ENCODE measurements around the gene CEP250.

CEP250 gene

GRCh38 chr20:35504751-35505150 is 49.4 kb downstream of the CEP250 start:
- H3K36me3 ChIP-seq (ENCODE audit: control insufficient read depth, insufficient read depth, low read length): peaks cover 65% of the 10 kb centered on the region
- no peak overlapping the region for H3K27ac ChIP-seq (ENCODE audit: insufficient read depth, low read depth, low read length, poor library complexity, severe bottlenecking)
- no peaks in the 10 kb centered on the region for H3K9me3 ChIP-seq (ENCODE audit: control insufficient read depth, low read length)
- WGBS, 2 experiments: 96% methylated on average over 5 of the region's 5 CpGs
- H3K27me3 ChIP-seq (ENCODE audit: control insufficient read depth, insufficient read depth, low read length, poor library complexity, severe bottlenecking): no peaks in the 10 kb centered on the region
- no peak overlapping the region for H3K4me3 ChIP-seq (ENCODE audit: insufficient read depth, low read depth, low read length)
- no peaks in the 10 kb centered on the region for H3K4me1 ChIP-seq (ENCODE audit: control insufficient read depth, insufficient read depth, low read length)

- Histone ChIP-seq H3K9me3 (ENCODE audit: control insufficient read depth, low read length) (no peaks in the 10 kb centered on the region), H3K27me3 (ENCODE audit: control insufficient read depth, insufficient read depth, low read length, poor library complexity, severe bottlenecking) (no peaks in the 10 kb centered on the region), H3K4me1 (ENCODE audit: control insufficient read depth, insufficient read depth, low read length) (no peaks in the 10 kb centered on the region), H3K4me3 (ENCODE audit: insufficient read depth, low read depth, low read length) (no peak overlapping the region), H3K27ac (ENCODE audit: insufficient read depth, low read depth, low read length, poor library complexity, severe bottlenecking) (no peak overlapping the region), H3K36me3 (ENCODE audit: control insufficient read depth, insufficient read depth, low read length) (peaks cover 72% of the 10 kb centered on the region)
- 96 to 98% methylated on average over 3 of the region's 3 CpGs for WGBS, 2 experiments
Measured at GRCh38 chr20:35506179-35506578, 50.8 kb downstream of the CEP250 start.

DNA sequence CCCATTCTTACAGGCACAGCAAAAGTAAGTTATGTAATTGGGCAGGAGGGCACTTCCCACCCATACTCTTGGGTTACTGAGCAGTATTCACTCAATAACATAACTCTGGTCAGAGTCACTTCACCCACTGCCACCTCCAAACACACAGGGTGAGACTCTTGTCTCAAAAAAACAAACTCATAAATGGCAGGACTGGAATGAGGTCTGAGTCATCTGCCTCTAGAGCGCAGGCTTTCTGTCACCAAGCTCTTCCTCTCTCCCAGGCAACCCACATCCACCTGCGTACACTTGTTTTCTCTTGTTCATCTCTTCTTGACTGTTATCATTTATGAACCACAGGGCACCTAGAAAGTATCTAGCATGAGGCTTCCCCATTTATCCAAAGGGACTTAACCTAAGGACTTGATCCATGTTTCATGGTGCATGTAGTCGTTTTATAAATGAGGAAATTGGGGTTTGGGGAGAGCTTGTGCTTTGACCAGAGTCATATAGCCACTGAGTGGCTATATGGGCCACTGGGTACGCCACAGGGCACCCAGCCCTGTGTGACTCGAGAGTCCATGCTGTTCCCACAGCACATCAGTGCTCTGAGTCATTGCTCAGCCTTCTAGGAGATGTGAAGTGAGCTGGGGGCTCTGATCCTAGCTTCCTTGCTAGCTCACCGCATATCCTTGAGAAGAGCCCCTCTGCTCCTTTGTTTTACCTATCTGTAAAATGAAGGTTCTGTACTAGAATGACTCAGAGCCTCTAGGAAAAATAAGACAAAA is 51.7 kb downstream of the CEP250 start:
- no peaks in the 10 kb centered on the region for H3K27me3 ChIP-seq (ENCODE audit: control insufficient read depth, insufficient read depth, low read length, poor library complexity, severe bottlenecking)
- H3K4me3 ChIP-seq (ENCODE audit: insufficient read depth, low read depth, low read length): no peak overlapping the region
- peaks cover 66% of the 10 kb centered on the region for H3K36me3 ChIP-seq (ENCODE audit: control insufficient read depth, insufficient read depth, low read length)
- H3K9me3 ChIP-seq (ENCODE audit: control insufficient read depth, low read length): no peaks in the 10 kb centered on the region
- H3K4me1 ChIP-seq (ENCODE audit: control insufficient read depth, insufficient read depth, low read length): no peaks in the 10 kb centered on the region
- 92 to 94% methylated on average over 6 of the region's 6 CpGs for whole genome bisulfite sequencing, 2 experiments
- no peak overlapping the region for H3K27ac ChIP-seq (ENCODE audit: insufficient read depth, low read depth, low read length, poor library complexity, severe bottlenecking)

DNA sequence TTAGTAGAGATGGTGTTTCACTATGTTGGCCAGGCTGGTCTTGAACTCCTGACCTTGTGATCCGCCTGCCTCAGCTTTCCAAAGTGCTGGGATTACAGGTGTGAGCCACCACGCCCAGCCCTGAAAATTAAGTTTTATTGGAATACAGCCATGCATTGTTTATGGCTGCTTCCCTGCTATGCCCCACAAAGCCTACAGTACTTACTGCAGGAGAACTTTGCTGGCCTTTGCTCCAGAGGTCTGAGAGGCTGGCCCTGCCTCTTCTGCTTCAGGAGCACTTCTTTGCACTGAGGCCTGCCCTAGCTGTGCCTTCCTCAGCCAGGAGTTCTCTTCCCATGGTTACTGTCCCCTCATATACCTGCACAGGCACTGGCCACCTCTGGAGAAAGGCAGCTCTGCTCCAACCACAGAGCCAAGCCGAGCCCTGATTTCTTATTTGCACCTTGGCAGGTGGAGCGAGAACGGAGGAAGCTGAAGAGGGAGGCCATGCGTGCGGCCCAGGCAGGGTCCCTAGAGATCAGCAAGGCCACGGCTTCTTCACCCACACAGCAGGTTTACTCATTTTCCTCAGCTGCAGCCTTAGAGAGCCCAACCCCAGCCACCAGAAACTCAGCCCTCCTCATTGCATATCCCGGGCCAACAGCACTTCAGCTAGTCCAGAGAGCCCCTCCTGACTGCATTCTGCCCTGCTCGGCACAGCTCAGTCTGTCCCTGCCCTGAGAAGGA is 53.3 kb downstream of the CEP250 start:
- Histone ChIP-seq H3K4me1 (ENCODE audit: control insufficient read depth, insufficient read depth, low read length) (no peaks in the 10 kb centered on the region), H3K27ac (ENCODE audit: insufficient read depth, low read depth, low read length, poor library complexity, severe bottlenecking) (no peak overlapping the region), H3K36me3 (ENCODE audit: control insufficient read depth, insufficient read depth, low read length) (peaks cover 52% of the 10 kb centered on the region), H3K4me3 (ENCODE audit: insufficient read depth, low read depth, low read length) (no peak overlapping the region), H3K27me3 (ENCODE audit: control insufficient read depth, insufficient read depth, low read length, poor library complexity, severe bottlenecking) (no peaks in the 10 kb centered on the region), H3K9me3 (ENCODE audit: control insufficient read depth, low read length) (no peaks in the 10 kb centered on the region)
- WGBS, 2 experiments: 90% methylated on average over 10 of the region's 10 CpGs

- H3K36me3 ChIP-seq (ENCODE audit: control insufficient read depth, insufficient read depth, low read length): peaks cover 37% of the 10 kb centered on the region
- 86 to 87% methylated on average over 12 of the region's 12 CpGs for WGBS, 2 experiments
- no peak overlapping the region for H3K4me3 ChIP-seq (ENCODE audit: insufficient read depth, low read depth, low read length)
- no peaks in the 10 kb centered on the region for H3K27me3 ChIP-seq (ENCODE audit: control insufficient read depth, insufficient read depth, low read length, poor library complexity, severe bottlenecking)
- H3K9me3 ChIP-seq (ENCODE audit: control insufficient read depth, low read length): no peaks in the 10 kb centered on the region
- H3K4me1 ChIP-seq (ENCODE audit: control insufficient read depth, insufficient read depth, low read length): no peaks in the 10 kb centered on the region
- H3K27ac ChIP-seq (ENCODE audit: insufficient read depth, low read depth, low read length, poor library complexity, severe bottlenecking): no peak overlapping the region
Measured at GRCh38 chr20:35510951-35511735, 55.7 kb downstream of the CEP250 start.

GRCh38 chr20:35511814-35512420 is 56.5 kb downstream of the CEP250 start:
- Histone ChIP-seq H3K27me3 (ENCODE audit: control insufficient read depth, insufficient read depth, low read length, poor library complexity, severe bottlenecking) (no peaks in the 10 kb centered on the region), H3K36me3 (ENCODE audit: control insufficient read depth, insufficient read depth, low read length) (peaks cover 31% of the 10 kb centered on the region), H3K9me3 (ENCODE audit: control insufficient read depth, low read length) (no peaks in the 10 kb centered on the region), H3K27ac (ENCODE audit: insufficient read depth, low read depth, low read length, poor library complexity, severe bottlenecking) (no peak overlapping the region), H3K4me3 (ENCODE audit: insufficient read depth, low read depth, low read length) (no peak overlapping the region), H3K4me1 (ENCODE audit: control insufficient read depth, insufficient read depth, low read length) (no peaks in the 10 kb centered on the region)
- WGBS, 2 experiments: 94 to 98% methylated on average over 2 of the region's 2 CpGs

DNA sequence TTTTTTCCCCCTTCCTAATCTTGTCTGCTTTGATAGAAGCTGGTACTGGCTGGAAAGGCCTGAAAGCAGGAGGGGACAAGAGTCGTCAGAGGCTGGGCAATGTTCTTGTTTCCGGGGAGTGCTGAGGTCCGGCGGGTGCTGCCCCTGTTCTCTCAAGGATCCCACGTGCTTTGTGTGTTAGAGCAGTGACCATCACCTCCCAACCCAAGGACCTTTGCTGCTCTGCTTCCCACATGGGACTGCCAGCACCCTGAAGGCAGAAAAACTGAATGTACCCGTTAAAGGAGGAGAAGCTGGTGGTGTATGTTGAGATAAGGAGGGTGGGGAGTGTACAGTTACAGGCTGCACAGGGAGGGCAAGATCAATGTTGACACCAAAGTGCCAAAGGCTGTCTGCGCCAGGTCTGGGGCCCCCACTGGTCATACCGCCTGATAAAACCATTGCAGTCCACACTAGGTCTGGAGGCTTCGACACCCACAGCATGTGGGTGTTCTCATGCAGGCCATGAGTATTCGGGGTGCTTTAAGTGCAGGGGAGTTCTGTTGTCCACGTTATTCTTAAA is 59.1 kb downstream of the CEP250 start:
- Histone ChIP-seq H3K9me3 (ENCODE audit: control insufficient read depth, low read length) (no peaks in the 10 kb centered on the region), H3K27me3 (ENCODE audit: control insufficient read depth, insufficient read depth, low read length, poor library complexity, severe bottlenecking) (no peaks in the 10 kb centered on the region), H3K4me1 (ENCODE audit: control insufficient read depth, insufficient read depth, low read length) (no peaks in the 10 kb centered on the region), H3K4me3 (ENCODE audit: insufficient read depth, low read depth, low read length) (no peak overlapping the region), H3K36me3 (ENCODE audit: control insufficient read depth, insufficient read depth, low read length) (peaks cover 17% of the 10 kb centered on the region), H3K27ac (ENCODE audit: insufficient read depth, low read depth, low read length, poor library complexity, severe bottlenecking) (no peak overlapping the region)
- 91 to 97% methylated on average over 11 of the region's 11 CpGs for WGBS, 2 experiments

DNA sequence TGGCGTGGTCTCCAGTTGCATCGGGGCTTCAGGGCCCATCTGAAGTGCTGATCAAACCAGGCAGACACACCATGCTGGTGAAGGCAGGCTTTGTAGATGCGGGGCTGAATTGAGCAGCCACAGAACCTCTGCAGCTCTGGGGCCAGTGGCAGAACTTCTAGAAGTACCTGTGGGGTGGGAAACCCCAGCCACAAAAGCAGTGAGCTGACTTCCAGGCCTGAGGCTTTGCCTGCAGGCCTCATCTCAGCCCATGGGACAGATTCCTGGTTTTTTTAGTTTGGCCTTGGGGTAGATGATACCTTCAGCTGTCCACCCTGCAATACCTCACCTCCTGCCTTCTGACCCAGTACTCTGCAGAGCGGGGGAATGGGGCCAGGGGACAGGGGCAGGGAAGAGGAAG is 59.9 kb downstream of the CEP250 start:
- Histone ChIP-seq H3K9me3 (ENCODE audit: control insufficient read depth, low read length) (no peaks in the 10 kb centered on the region), H3K4me1 (ENCODE audit: control insufficient read depth, insufficient read depth, low read length) (no peaks in the 10 kb centered on the region), H3K36me3 (ENCODE audit: control insufficient read depth, insufficient read depth, low read length) (peaks cover 8% of the 10 kb centered on the region), H3K27me3 (ENCODE audit: control insufficient read depth, insufficient read depth, low read length, poor library complexity, severe bottlenecking) (no peaks in the 10 kb centered on the region), H3K4me3 (ENCODE audit: insufficient read depth, low read depth, low read length) (no peak overlapping the region), H3K27ac (ENCODE audit: insufficient read depth, low read depth, low read length, poor library complexity, severe bottlenecking) (no peak overlapping the region)
- WGBS, 2 experiments: 92 to 95% methylated on average over 4 of the region's 4 CpGs

- 91 to 93% methylated on average over 3 of the region's 3 CpGs for WGBS, 2 experiments
- Histone ChIP-seq H3K9me3 (ENCODE audit: control insufficient read depth, low read length) (no peaks in the 10 kb centered on the region), H3K36me3 (ENCODE audit: control insufficient read depth, insufficient read depth, low read length) (peaks cover 4% of the 10 kb centered on the region), H3K27me3 (ENCODE audit: control insufficient read depth, insufficient read depth, low read length, poor library complexity, severe bottlenecking) (no peaks in the 10 kb centered on the region), H3K4me1 (ENCODE audit: control insufficient read depth, insufficient read depth, low read length) (no peaks in the 10 kb centered on the region), H3K4me3 (ENCODE audit: insufficient read depth, low read depth, low read length) (no peak overlapping the region), H3K27ac (ENCODE audit: insufficient read depth, low read depth, low read length, poor library complexity, severe bottlenecking) (no peak overlapping the region)
Measured at GRCh38 chr20:35515949-35516645, 60.7 kb downstream of the CEP250 start.
